ENCODE results near the gene ZFC3H1.

Gene ZFC3H1

GRCh38 chr12:71627438-71628002 is 36.1 kb downstream of the ZFC3H1 start:
- DNase-seq, result no peak

- no peak for DNase-seq
These were observed 36.9 kb downstream of the ZFC3H1 start for GRCh38 chr12:71626768-71627167.

GRCh38 chr12:71626098-71626497 is 37.5 kb downstream of the ZFC3H1 start:
- no peak for DNase-seq

- DNase-seq, result no peak
These were observed 38.2 kb downstream of the ZFC3H1 start for GRCh38 chr12:71625476-71625875.

- no peak for DNase-seq
These were observed 41.7 kb downstream of the ZFC3H1 start for GRCh38 chr12:71621938-71622337.

- DNase-seq, result no peak
These were observed 53.4 kb downstream of the ZFC3H1 start for GRCh38 chr12:71610031-71610795.

GRCh38 chr12:71607494-71608330 is 55.9 kb downstream of the ZFC3H1 start:
- no peak for DNase-seq

GRCh38 chr12:71605039-71605438 is 58.6 kb downstream of the ZFC3H1 start:
- no peak for DNase-seq

- DNase-seq, result no peak
These were observed 60.7 kb downstream of the ZFC3H1 start for GRCh38 chr12:71602761-71603577.

GRCh38 chr12:71601546-71601945 is 62.1 kb downstream of the ZFC3H1 start:
- no peak for DNase-seq

GRCh38 chr12:71599210-71599609 is 64.4 kb downstream of the ZFC3H1 start:
- no peak for DNase-seq

GRCh38 chr12:71594214-71594948 is 69.3 kb downstream of the ZFC3H1 start:
- DNase-seq, result no peak

- DNase-seq, result no peak
These were observed 70.8 kb downstream of the ZFC3H1 start for GRCh38 chr12:71592841-71593240.

GRCh38 chr12:71591601-71592000 is 72.0 kb downstream of the ZFC3H1 start:
- no peak for DNase-seq

- no peak for DNase-seq
These were observed 74.2 kb downstream of the ZFC3H1 start for GRCh38 chr12:71589478-71589881.

- DNase-seq, result no peak
These were observed 76.6 kb downstream of the ZFC3H1 start for GRCh38 chr12:71587012-71587411.

GRCh38 chr12:71585218-71585617 is 78.4 kb downstream of the ZFC3H1 start:
- no peak for DNase-seq

GRCh38 chr12:71584356-71584755 is 79.3 kb downstream of the ZFC3H1 start:
- DNase-seq, result no peak

GRCh38 chr12:71582925-71583324 is 80.7 kb downstream of the ZFC3H1 start:
- no peak for DNase-seq

- DNase-seq, result no peak
These were observed 82.4 kb downstream of the ZFC3H1 start for GRCh38 chr12:71581206-71581605.

GRCh38 chr12:71578694-71579258 is 84.9 kb downstream of the ZFC3H1 start:
- no peak for DNase-seq

GRCh38 chr12:71576496-71576895 is 87.2 kb downstream of the ZFC3H1 start:
- no peak for DNase-seq
